ENCODE results near the gene WDR4.

- TF ChIP-seq POLR2A (IDR thresholded peaks at IDR 0.05; ENCODE audit: low read depth, low read length), result no peak; the same call in 1 of the 2 replicates
- no peak for TF ChIP-seq CEBPB (IDR thresholded peaks at IDR 0.05; ENCODE audit: borderline replicate concordance in 1 of 2, low read depth in 2 of 2, low read length in 2 of 2)
Measured at GRCh38 chr21:42860345-42860744, 19.0 kb downstream of the WDR4 start.
